ENCODE data around the gene PTPN14.
A peak's percentile ranks its signal among the peaks of the same experiment; 100 is the strongest.

The PTPN14 gene

DNA sequence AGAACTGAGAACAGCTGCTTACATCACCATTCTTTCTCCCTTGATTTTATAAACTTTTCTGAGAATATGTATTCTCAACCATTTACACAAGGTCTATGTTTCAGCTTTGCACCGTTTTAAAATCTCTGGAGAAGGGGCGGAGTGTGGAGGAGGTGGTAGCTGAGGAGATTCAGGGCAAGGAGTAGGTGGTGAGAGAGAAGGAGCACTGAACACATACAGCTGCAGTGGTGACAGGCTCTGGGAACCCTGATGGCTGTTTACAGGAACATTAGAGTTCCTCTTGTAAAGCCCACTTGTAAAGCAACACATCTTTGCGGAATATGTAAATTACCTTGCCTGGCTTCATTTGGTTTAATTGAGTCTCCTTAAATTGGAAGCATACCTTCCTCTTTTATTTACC lies 180.8 kb downstream of the PTPN14 start:
- Histone ChIP-seq H3K27ac (ENCODE audit: extremely low read depth, low read depth, low read length) (no peak overlapping the region), H3K4me1 (ENCODE audit: control insufficient read depth, insufficient read depth, low read length) (no peaks in the 10 kb centered on the region), H3K4me3 (ENCODE audit: low read depth, low read length) (no peak overlapping the region), H3K9me3 (ENCODE audit: control insufficient read depth, insufficient read depth, low read depth, low read length) (no peaks in the 10 kb centered on the region), H3K36me3 (ENCODE audit: control insufficient read depth in 2 of 2, insufficient read depth in 1 of 2, low read length in 2 of 2) (peaks cover 0 to 35% of the 10 kb centered on the region in 2 experiments)
- TF ChIP-seq EGR2 (tag by site-specific recombination; IDR thresholded peaks at IDR 0.05; ENCODE audit: low read depth), result 0 out of 2 replicates have a peak, but pooled peaks have one; percentile 18
- no peak for TF ChIP-seq ZNF10 (tag by site-specific recombination; IDR thresholded peaks at IDR 0.05)
- CTCF ChIA-PET, result no interaction called here
- POLR2A ChIA-PET, result no interaction called here

DNA sequence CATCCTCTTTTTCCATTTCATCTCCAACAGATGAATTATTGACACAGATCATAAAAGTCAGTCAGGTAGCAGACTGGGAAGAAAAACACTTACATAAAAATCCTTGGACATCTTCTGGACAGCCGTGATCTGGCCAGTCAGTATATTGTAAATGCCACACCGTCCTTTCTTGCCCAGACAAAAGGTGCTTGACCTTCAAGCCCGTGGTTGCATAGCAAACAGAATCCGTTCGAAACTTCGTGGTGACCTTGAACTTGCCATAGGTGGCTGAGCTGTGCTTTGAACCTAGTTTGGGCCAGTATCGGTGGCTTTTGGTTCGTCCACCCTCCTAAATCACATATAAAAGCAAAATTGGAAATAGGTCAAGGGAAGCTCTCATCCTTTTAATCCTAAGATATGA lies 182.0 kb downstream of the PTPN14 start:
- peaks cover 0 to 34% of the 10 kb centered on the region in 2 experiments for H3K36me3 ChIP-seq (ENCODE audit: control insufficient read depth in 2 of 2, insufficient read depth in 1 of 2, low read length in 2 of 2)
- no peaks in the 10 kb centered on the region for H3K4me1 ChIP-seq (ENCODE audit: control insufficient read depth, insufficient read depth, low read length)
- no peaks in the 10 kb centered on the region for H3K9me3 ChIP-seq (ENCODE audit: control insufficient read depth, insufficient read depth, low read depth, low read length)
- CTCF ChIA-PET, result interaction anchor here (1.4 kb wide), 1 partner anchor 37 kb away, joined by 6 read pairs; no protein-coding TSS in a partner anchor
- POLR2A ChIA-PET, result no interaction called here
- H3K27ac ChIP-seq (ENCODE audit: extremely low read depth, low read depth, low read length), result no peak overlapping the region
- no peak overlapping the region for H3K4me3 ChIP-seq (ENCODE audit: low read depth, low read length)
- TF ChIP-seq ZNF138 (tag by site-specific recombination; IDR thresholded peaks at IDR 0.05; ENCODE audit: borderline replicate concordance) (no peak), ZNF335 (tag by site-specific recombination; conservative IDR thresholded peaks at IDR 0.05) (no peak), ZNF501 (tag by site-specific recombination; IDR thresholded peaks at IDR 0.05) (no peak), PRDM2 (tag by site-specific recombination; IDR thresholded peaks at IDR 0.05; ENCODE audit: borderline replicate concordance) (no peak), ZNF366 (tag by site-specific recombination; conservative IDR thresholded peaks at IDR 0.05) (no peak), ZSCAN18 (tag by site-specific recombination; IDR thresholded peaks at IDR 0.05) (no peak), ZNF423 (tag by site-specific recombination; IDR thresholded peaks at IDR 0.05) (no peak), ZNF132 (tag by site-specific recombination; IDR thresholded peaks at IDR 0.05; ENCODE audit: borderline replicate concordance) (no peak)
- TF ChIP-seq, protein P1, sequence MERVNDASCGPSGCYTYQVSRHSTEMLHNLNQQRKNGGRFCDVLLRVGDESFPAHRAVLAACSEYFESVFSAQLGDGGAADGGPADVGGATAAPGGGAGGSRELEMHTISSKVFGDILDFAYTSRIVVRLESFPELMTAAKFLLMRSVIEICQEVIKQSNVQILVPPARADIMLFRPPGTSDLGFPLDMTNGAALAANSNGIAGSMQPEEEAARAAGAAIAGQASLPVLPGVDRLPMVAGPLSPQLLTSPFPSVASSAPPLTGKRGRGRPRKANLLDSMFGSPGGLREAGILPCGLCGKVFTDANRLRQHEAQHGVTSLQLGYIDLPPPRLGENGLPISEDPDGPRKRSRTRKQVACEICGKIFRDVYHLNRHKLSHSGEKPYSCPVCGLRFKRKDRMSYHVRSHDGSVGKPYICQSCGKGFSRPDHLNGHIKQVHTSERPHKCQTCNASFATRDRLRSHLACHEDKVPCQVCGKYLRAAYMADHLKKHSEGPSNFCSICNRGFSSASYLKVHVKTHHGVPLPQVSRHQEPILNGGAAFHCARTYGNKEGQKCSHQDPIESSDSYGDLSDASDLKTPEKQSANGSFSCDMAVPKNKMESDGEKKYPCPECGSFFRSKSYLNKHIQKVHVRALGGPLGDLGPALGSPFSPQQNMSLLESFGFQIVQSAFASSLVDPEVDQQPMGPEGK (tag by site-specific recombination; IDR thresholded peaks at IDR 0.05), result no peak
- TF ChIP-seq, protein P2, sequence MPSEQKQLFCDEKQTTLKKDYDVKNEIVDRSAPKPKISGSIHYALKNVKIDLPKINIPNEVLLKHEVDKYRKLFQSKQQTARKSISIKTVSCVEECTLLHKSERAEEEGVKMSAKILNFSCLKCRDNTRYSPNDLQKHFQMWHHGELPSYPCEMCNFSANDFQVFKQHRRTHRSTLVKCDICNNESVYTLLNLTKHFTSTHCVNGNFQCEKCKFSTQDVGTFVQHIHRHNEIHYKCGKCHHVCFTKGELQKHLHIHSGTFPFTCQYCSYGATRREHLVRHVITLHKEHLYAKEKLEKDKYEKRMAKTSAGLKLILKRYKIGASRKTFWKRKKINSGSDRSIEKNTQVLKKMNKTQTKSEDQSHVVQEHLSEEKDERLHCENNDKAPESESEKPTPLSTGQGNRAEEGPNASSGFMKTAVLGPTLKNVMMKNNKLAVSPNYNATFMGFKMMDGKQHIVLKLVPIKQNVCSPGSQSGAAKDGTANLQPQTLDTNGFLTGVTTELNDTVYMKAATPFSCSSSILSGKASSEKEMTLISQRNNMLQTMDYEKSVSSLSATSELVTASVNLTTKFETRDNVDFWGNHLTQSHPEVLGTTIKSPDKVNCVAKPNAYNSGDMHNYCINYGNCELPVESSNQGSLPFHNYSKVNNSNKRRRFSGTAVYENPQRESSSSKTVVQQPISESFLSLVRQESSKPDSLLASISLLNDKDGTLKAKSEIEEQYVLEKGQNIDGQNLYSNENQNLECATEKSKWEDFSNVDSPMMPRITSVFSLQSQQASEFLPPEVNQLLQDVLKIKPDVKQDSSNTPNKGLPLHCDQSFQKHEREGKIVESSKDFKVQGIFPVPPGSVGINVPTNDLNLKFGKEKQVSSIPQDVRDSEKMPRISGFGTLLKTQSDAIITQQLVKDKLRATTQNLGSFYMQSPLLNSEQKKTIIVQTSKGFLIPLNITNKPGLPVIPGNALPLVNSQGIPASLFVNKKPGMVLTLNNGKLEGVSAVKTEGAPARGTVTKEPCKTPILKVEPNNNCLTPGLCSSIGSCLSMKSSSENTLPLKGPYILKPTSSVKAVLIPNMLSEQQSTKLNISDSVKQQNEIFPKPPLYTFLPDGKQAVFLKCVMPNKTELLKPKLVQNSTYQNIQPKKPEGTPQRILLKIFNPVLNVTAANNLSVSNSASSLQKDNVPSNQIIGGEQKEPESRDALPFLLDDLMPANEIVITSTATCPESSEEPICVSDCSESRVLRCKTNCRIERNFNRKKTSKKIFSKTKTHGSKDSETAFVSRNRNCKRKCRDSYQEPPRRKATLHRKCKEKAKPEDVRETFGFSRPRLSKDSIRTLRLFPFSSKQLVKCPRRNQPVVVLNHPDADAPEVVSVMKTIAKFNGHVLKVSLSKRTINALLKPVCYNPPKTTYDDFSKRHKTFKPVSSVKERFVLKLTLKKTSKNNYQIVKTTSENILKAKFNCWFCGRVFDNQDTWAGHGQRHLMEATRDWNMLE (tag by site-specific recombination; conservative IDR thresholded peaks at IDR 0.05; ENCODE audit: low read depth), result no peak

Measured in HEK293 (cell line).